ENCODE data around the gene ICAM1. TPM values are rescaled to one million over a fixed set of nuclear protein-coding genes. Genes with fewer than 3 reads are reported as not detected.

Gene ICAM1
- total RNA-seq, 1 donor from 2014 or later, result not detected

DNA sequence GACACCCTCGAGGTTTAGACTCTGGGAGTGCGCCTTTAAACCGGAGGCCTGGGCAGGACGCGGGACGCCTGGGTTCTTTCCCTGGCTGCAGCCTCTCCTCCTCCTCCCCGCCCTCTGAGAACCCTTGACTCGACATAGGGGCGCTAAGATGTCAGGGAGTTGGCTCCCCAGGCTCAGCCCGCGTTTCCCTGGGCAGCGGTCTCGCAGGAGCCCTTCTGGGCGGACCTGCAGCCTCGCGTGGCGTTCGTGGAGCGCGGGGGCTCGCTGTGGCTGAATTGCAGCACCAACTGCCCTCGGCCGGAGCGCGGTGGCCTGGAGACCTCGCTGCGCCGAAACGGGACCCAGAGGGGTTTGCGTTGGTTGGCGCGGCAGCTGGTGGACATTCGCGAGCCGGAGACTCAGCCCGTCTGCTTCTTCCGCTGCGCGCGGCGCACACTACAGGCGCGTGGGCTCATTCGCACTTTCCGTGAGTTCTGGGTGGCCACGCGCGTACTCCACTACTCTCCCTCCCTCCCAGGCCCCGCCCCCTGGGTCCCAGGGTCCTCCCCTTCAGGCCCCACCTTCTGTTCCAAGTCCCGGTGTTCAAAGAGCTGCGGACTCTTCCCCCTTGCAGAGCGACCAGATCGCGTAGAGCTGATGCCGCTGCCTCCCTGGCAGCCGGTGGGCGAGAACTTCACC is 20.1 kb downstream of the ICAM1 start:
- Mint-ChIP-seq H3K9me3 (ENCODE audit: unreplicated experiment) (peaks cover 12% of the 10 kb centered on the region), H3K27ac (ENCODE audit: unreplicated experiment) (no peak overlapping the region), H3K4me3 (ENCODE audit: unreplicated experiment) (peak overlapping the region; percentile 84), H3K36me3 (ENCODE audit: unreplicated experiment) (no peaks in the 10 kb centered on the region), H3K4me1 (ENCODE audit: low read depth, unreplicated experiment) (peaks cover 5% of the 10 kb centered on the region), H3K27me3 (ENCODE audit: unreplicated experiment) (peaks cover 41% of the 10 kb centered on the region)
- peak; percentile 65 for DNase-seq
- TF ChIP-seq, protein P1, sequence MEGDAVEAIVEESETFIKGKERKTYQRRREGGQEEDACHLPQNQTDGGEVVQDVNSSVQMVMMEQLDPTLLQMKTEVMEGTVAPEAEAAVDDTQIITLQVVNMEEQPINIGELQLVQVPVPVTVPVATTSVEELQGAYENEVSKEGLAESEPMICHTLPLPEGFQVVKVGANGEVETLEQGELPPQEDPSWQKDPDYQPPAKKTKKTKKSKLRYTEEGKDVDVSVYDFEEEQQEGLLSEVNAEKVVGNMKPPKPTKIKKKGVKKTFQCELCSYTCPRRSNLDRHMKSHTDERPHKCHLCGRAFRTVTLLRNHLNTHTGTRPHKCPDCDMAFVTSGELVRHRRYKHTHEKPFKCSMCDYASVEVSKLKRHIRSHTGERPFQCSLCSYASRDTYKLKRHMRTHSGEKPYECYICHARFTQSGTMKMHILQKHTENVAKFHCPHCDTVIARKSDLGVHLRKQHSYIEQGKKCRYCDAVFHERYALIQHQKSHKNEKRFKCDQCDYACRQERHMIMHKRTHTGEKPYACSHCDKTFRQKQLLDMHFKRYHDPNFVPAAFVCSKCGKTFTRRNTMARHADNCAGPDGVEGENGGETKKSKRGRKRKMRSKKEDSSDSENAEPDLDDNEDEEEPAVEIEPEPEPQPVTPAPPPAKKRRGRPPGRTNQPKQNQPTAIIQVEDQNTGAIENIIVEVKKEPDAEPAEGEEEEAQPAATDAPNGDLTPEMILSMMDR (IDR thresholded peaks at IDR 0.05; ENCODE audit: partially characterized antibody, unreplicated experiment), result no peak

DNA sequence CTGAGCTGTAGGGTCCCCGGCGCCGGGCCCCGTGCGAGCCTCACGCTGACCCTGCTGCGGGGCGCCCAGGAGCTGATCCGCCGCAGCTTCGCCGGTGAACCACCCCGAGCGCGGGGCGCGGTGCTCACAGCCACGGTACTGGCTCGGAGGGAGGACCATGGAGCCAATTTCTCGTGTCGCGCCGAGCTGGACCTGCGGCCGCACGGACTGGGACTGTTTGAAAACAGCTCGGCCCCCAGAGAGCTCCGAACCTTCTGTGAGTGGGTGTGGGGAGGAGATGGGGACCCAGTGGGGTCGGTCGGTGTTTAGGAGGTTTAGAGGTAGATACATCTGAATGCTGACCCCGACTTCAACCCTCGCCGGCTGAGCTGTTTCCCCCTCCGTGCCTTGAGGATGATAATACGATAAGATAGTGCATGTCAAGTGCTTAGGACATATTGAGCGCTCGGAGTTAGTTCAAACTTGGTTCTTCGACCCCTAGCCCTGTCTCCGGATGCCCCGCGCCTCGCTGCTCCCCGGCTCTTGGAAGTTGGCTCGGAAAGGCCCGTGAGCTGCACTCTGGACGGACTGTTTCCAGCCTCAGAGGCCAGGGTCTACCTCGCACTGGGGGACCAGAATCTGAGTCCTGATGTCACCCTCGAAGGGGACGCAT is 20.8 kb downstream of the ICAM1 start:
- peaks cover 5% of the 10 kb centered on the region for H3K4me1 Mint-ChIP-seq (ENCODE audit: low read depth, unreplicated experiment)
- H3K27ac Mint-ChIP-seq (ENCODE audit: unreplicated experiment), result no peak overlapping the region
- TF ChIP-seq, protein P1 (IDR thresholded peaks at IDR 0.05; ENCODE audit: partially characterized antibody, unreplicated experiment), result no peak
- peak overlapping the region; percentile 84 for H3K4me3 Mint-ChIP-seq (ENCODE audit: unreplicated experiment)
- DNase-seq, result no peak
- H3K9me3 Mint-ChIP-seq (ENCODE audit: unreplicated experiment), result peaks cover 12% of the 10 kb centered on the region
- H3K36me3 Mint-ChIP-seq (ENCODE audit: unreplicated experiment), result no peaks in the 10 kb centered on the region
- H3K27me3 Mint-ChIP-seq (ENCODE audit: unreplicated experiment), result peaks cover 38% of the 10 kb centered on the region

GRCh38 chr19:10292206-10292788 is 21.4 kb downstream of the ICAM1 start:
- H3K4me3 Mint-ChIP-seq (ENCODE audit: unreplicated experiment), result peak overlapping the region; percentile 84
- peaks cover 38% of the 10 kb centered on the region for H3K27me3 Mint-ChIP-seq (ENCODE audit: unreplicated experiment)
- TF ChIP-seq, protein P1 (IDR thresholded peaks at IDR 0.05; ENCODE audit: partially characterized antibody, unreplicated experiment), result no peak
- peaks cover 5% of the 10 kb centered on the region for H3K4me1 Mint-ChIP-seq (ENCODE audit: low read depth, unreplicated experiment)
- peak; percentile 94 for DNase-seq
- H3K36me3 Mint-ChIP-seq (ENCODE audit: unreplicated experiment), result no peaks in the 10 kb centered on the region
- peak overlapping the region; percentile 80 for H3K27ac Mint-ChIP-seq (ENCODE audit: unreplicated experiment)
- peaks cover 12% of the 10 kb centered on the region for H3K9me3 Mint-ChIP-seq (ENCODE audit: unreplicated experiment)

DNA sequence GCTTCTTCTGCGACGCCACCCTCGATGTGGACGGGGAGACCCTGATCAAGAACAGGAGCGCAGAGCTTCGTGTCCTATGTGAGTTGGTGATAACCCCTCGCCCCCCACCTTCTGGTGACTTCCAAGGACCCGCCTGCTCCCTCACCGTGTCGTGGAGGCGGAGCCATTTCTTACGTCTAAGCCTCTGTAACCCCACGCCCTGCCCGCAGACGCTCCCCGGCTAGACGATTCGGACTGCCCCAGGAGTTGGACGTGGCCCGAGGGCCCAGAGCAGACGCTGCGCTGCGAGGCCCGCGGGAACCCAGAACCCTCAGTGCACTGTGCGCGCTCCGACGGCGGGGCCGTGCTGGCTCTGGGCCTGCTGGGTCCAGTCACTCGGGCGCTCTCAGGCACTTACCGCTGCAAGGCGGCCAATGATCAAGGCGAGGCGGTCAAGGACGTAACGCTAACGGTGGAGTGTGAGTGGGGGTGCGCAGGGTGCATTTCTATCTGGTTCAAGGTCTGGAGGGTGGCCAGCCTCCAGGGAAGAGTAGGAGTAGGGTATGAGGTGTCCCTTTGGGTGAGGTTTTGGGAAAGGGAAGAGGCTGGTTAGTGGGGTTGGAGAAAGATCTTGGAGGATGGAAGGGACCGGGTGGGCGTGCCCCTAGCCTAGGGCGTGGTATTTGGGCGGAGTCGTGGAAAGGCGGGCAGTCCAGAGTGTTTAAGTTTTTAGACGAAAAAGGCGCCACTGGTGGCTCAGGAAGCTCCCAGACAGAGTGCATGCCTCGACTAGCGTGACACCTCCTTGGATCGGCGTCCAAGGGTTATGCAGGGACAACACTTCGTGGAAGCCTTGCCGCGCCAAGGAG is 22.1 kb downstream of the ICAM1 start:
- TF ChIP-seq, protein P1 (IDR thresholded peaks at IDR 0.05; ENCODE audit: partially characterized antibody, unreplicated experiment), result no peak
- Mint-ChIP-seq H3K27me3 (ENCODE audit: unreplicated experiment) (peaks cover 35% of the 10 kb centered on the region), H3K9me3 (ENCODE audit: unreplicated experiment) (peaks cover 9% of the 10 kb centered on the region), H3K4me3 (ENCODE audit: unreplicated experiment) (peak overlapping the region; percentile 84), H3K27ac (ENCODE audit: unreplicated experiment) (peak overlapping the region; percentile 80), H3K4me1 (ENCODE audit: low read depth, unreplicated experiment) (peaks cover 5% of the 10 kb centered on the region), H3K36me3 (ENCODE audit: unreplicated experiment) (no peaks in the 10 kb centered on the region)
- DNase-seq, result no peak
